ENCODE measurements around the gene LEMD1.

Gene LEMD1, protein sequence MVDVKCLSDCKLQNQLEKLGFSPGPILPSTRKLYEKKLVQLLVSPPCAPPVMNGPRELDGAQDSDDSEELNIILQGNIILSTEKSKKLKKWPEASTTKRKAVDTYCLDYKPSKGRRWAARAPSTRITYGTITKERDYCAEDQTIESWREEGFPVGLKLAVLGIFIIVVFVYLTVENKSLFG

GRCh38 chr1:205421798-205422197, at the start of gene LEMD1:
Gene LEMD1, minus strand, starts transcription at chr1:205422056. Its CDS starts 1,520 bp downstream, at chr1:205420536.
- peak; percentile 73 for DNase-seq

GRCh38 chr1:205470131-205470530, 48.3 kb upstream of the LEMD1 start:
- no peak for DNase-seq

GRCh38 chr1:205466595-205467220, 44.9 kb upstream of the LEMD1 start:
- no peak for DNase-seq

GRCh38 chr1:205465392-205465791, 43.5 kb upstream of the LEMD1 start:
- DNase-seq = no peak

GRCh38 chr1:205458777-205459566, 37.1 kb upstream of the LEMD1 start:
- DNase-seq = no peak

DNA sequence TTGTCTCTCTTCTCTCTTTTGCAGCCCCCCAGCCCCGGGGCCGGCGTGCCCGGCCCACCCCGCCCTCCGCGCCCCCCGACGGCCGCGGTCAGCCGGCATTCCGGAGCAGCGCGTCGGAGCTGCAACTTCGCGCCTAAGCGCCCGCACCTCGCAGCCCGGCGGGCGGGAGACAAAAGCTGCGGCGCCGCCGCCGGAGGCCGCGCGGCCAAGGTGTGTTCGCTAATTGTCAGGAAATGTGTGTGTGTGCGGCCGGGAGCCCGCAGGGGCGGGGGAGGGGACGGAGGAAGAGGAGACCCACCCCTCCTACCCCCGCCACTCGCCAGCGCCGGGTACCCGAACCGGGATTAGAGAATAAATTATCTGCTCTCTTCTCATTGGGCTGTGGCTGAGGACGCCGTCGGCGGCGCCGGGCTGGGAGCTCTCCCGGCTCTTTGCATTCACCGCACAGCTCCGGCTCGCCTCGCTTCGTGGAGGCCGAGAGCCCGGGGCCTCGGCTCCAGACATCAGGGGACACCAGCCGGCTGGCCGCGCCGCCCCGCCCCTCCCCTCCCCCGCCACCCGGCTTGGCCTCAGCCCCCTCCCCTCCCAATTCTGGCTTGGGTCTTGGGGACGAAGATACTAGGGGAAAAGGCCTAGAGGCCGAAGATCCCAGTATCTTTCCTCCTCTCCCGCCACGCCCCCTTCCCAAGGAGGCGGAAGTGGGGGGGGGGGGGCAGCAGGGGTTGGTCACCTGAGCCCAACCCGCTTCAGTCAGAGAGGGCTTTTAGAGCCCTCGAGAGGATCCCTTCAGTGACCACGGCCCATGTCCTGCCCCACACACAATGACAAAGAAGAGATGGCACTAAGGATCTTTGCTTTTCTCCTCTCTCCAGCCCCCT, 35.3 kb upstream of the LEMD1 start:
- peak; percentile 55 for DNase-seq

GRCh38 chr1:205456383-205456867, 34.6 kb upstream of the LEMD1 start:
- DNase-seq = no peak

GRCh38 chr1:205455581-205456382, 33.9 kb upstream of the LEMD1 start, which contains the start of gene BLACAT1:
Gene BLACAT1, minus strand, starts transcription at chr1:205456045.
- DNase-seq = no peak

DNA sequence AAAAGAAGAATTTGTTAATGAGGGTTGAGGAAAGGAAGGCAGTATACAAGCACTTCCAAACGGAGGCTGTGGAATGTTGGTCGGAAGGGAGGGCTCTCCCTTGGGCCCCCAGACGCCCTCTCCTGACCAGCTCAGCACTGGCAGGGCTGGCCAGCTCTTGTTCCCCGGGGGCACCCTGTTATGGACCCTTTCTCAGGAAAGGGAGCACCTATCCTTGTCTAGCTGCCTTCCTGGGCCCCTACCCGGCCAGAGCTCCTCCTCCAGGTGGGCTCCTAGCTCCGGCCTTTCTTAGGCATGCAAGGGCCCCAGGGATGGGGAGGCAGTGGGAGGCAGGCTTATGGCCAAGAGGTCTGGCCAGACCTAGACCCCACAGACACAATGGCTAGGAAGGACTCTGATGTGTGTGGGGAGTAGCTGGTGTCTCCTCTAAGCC, 33.1 kb upstream of the LEMD1 start:
- no peak for DNase-seq

- DNase-seq = no peak
Observed at GRCh38 chr1:205453466-205453865, 31.6 kb upstream of the LEMD1 start.

- no peak for DNase-seq
Observed at GRCh38 chr1:205452933-205453332, 31.1 kb upstream of the LEMD1 start.

- DNase-seq = no peak
Observed at GRCh38 chr1:205452364-205452763, 30.5 kb upstream of the LEMD1 start.

DNA sequence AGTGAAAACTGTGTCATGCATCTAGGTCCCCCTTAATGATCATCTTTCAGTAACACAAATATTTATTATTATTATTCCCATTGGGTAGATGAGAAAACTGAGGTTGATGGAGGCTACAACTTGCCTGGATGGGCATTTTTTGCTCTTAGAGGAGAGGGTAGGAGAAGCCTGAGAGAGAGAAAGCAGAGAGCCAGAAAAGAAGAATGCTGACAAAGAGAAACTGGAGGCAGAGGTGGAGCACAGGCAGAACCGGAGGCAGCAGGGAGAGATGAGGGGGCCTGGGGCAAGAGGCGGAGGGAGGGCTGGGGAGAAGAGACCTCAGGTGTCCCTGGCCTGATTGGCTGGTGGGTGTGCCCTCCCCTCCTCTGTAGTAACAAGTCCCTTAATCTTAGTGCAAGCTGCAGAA, 29.9 kb upstream of the LEMD1 start:
- no peak for DNase-seq

GRCh38 chr1:205451202-205451601, 29.3 kb upstream of the LEMD1 start:
- DNase-seq = no peak

DNA sequence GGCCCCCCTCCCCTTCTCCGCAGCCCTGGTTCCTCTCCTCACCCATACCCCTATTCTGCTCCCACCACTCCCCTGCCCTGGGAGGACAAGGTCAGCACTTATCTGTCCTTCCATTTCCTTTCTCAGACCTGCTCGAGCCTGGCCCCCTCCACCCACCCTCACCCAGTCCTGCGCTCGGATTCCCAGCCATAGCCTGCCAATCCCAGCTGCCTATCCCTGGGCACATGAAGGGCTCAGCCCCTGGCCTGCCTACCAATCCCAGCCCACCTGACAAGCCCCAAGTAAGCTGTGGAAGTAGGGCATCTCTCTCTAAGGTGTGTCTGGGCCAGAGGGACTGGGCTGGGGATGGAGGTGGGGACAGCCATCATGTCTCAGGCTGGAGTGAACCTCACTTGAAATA, 28.6 kb upstream of the LEMD1 start:
- DNase-seq = no peak

DNA sequence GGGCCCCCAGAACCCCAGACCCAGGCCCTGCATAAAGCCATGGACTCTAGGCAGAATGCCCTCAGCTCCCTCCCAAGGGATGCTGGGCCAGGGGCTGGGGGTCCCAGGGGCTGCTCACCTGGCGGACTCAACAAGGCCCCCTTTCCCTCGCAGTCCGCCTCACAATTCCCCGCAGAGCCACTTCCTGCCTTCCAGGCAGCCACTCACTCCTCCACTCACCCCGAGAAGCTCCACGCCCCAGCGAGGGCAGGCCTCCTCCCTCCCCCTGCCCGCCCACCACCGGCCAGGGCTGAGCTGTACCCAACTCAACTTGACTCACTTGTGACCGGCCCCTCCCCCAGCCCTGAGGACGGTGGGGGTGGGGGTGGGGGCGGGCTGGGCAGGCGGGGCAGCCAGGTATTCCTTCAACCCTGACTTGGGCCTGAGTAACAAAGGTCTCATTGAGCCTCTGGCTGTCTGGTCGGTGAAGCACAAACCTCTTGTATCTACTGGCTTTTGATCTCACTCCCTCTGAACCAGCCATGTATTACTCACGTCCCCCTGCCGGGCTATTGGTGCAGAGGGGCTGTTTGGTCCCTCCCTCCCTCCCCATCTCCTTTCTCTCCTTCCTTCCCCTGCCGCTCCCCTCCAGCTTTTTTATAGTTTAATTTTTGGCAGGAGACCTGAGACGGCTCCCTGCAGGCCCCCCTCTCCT, 28.0 kb upstream of the LEMD1 start:
- DNase-seq = no peak

DNA sequence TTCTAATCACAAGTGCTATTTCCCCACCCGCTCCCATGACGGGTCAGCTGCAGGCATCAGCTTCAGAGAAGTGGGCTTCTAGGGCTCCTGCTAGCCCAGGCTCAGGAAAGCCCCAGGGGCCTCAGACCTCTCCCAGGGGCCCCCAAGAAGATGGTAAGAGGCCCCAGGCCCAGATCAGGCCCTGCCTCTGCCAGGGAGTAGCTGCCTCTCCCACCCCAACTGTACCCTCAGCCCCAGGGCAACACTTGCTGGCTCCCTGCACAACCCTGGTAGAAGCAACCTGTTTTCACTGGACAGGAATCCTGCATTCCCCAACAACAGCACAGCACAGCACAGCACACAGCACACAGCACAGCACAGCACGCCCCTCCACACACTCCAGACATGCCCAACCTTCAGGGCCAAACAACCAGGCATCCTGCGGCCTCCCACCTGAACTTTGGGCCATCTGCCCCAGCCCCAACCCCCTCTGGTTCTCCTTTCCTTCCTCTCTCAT, 27.4 kb upstream of the LEMD1 start:
- no peak for DNase-seq

DNA sequence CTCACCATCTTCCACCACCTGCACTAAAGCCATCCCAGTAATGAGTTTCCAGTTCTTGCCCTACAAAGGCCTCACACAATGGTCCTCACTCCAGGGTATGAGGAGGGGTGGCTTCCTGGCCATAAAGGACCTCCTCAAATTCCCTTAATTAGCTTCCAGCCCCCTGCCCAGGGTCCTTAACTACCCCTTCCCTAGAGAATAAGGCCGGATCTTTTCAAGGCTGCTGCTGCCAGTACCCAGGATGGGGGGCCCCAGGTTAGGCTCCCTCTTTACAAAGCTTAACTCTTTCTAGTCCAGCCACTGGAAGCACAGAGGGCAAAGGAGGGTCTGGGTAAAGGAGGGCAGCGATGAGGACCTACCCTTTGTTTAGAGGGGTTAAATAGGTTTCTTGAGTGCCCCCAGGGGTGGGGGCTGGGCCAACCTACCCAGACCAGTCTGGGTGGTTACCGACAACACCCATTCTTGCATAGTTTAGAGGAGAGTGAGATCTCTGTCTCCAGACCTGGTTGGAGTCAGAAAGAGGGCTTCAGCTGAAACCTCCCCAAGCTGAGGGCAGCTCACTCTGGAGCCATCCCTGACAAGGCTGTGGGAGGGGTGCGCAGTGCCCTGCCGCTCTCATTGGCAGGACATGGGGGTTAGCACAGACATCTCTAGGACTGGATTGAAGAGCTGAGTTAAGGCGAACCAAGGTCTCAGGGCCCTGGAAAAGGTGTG, 26.8 kb upstream of the LEMD1 start:
- DNase-seq = no peak

DNA sequence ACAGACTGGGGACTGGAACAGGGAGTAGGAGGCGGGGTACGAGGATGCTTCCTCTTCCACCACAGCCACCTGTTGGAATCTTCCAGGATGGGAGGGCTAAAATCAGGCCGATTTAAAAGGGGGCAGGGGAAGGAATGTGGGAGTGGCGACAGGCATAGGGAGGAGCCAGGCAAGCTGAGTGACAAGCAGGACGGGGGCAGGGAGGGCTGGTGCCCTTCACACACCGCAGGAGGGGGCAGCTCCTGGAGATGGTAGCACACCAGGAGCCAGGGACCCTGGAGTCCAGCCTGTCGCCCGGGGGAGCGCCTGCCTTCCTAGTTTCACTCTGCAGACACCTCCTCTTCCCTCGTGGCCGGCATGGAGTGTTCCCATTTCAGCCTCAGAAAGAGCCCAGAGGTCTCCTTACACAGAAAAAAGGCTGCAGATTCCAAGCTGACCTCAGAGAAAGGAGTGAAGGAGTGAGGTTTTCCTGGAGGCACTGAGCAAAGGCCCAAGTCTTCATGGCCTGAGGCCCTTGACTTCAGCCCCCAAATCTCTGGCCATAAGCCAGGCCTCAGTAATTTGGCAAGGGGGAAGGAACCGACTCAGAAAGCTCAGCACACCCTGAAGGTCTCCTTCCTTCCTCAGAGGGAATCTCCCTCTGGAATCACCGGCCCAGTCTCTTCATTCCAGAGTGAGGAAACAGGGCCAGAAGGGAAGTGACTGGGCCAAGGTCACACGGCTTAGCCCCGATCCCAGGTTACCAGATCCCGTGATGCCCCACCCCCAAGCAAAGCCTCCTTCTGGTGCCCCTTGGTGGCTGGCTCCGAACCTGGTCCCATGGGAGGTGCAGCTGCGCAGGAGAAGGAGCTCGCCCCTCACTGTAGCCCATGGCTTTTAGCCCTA, 25.8 kb upstream of the LEMD1 start:
- no peak for DNase-seq

All from NCI-H2171 (cell line).